Kidney glomerular epithelial cell (primary cell): Measurements from ENCODE around the gene LTA4H.
A peak's percentile ranks its signal among the peaks of the same experiment; 100 is the strongest.

Experiments used
- DNase-seq: peaks from one replicate; lab custom pipeline; 2025; lab: John Stamatoyannopoulos, UW

The LTA4H gene

GRCh38 chr12:96034621-96035282 lies 635 bp downstream of the LTA4H start:
- peak; percentile 41 for DNase-seq

- no peak for DNase-seq
These were observed 1.6 kb downstream of the LTA4H start for GRCh38 chr12:96033549-96034389.

GRCh38 chr12:96029826-96030225 lies 5.6 kb downstream of the LTA4H start:
- DNase-seq: no peak

GRCh38 chr12:96028538-96028937 lies 6.8 kb downstream of the LTA4H start:
- no peak for DNase-seq

- no peak for DNase-seq
These were observed 9.1 kb downstream of the LTA4H start for GRCh38 chr12:96026331-96026730.

- no peak for DNase-seq
These were observed 9.9 kb downstream of the LTA4H start for GRCh38 chr12:96025518-96025917.

GRCh38 chr12:96020314-96021003 lies 14.9 kb downstream of the LTA4H start:
- no peak for DNase-seq

GRCh38 chr12:96015672-96016071 lies 19.7 kb downstream of the LTA4H start:
- DNase-seq: peak; percentile 1

GRCh38 chr12:96014943-96015599 lies 20.3 kb downstream of the LTA4H start:
- DNase-seq: no peak

GRCh38 chr12:96007729-96008128 lies 27.7 kb downstream of the LTA4H start:
- DNase-seq: no peak

- DNase-seq: no peak
These were observed 28.7 kb downstream of the LTA4H start for GRCh38 chr12:96006727-96007126.

GRCh38 chr12:96000858-96001257 lies 34.5 kb downstream of the LTA4H start:
- no peak for DNase-seq

- no peak for DNase-seq
These were observed 35.9 kb downstream of the LTA4H start for GRCh38 chr12:95999484-95999883.

GRCh38 chr12:95998611-95999286 lies 36.6 kb downstream of the LTA4H start:
- peak; percentile 39 for DNase-seq

- no peak for DNase-seq
These were observed 37.4 kb downstream of the LTA4H start for GRCh38 chr12:95997911-95998510.

- no peak for DNase-seq
These were observed 38.1 kb downstream of the LTA4H start for GRCh38 chr12:95997276-95997675.

- DNase-seq: no peak
These were observed 39.2 kb downstream of the LTA4H start, which contains the start of gene HAL for GRCh38 chr12:95996034-95996658. Gene HAL, minus strand, starts transcription at chr12:95996344. Its CDS starts 434 bp downstream, at chr12:95995910.

GRCh38 chr12:95995238-95996031 lies 40.0 kb downstream of the LTA4H start:
- no peak for DNase-seq

GRCh38 chr12:95994476-95994875 lies 40.9 kb downstream of the LTA4H start:
- no peak for DNase-seq

- no peak for DNase-seq
These were observed 41.5 kb downstream of the LTA4H start for GRCh38 chr12:95993907-95994306.
